HG02610 (cell line): ENCODE data around the gene PDLIM4.

Experiments
- ATAC-seq: cut with Tn5 transposase; IDR thresholded peaks from one replicate; pipeline ENCODE4 v1.9.1; 2021; ENCODE audit warnings: mild to moderate bottlenecking, moderate library complexity; ENCODE audit not compliant: unreplicated experiment

Gene PDLIM4

GRCh38 chr5:132266031-132266835 is 8.7 kb downstream of the PDLIM4 start:
- no peak for ATAC-seq

- no peak for ATAC-seq
Measured at GRCh38 chr5:132266836-132267160, 9.3 kb downstream of the PDLIM4 start.

- no peak for ATAC-seq
Measured at GRCh38 chr5:132267166-132267739, 9.8 kb downstream of the PDLIM4 start.

- peak; percentile 23 for ATAC-seq
Measured at GRCh38 chr5:132267931-132268768, 10.7 kb downstream of the PDLIM4 start.

- ATAC-seq = peak; percentile 87
Measured at GRCh38 chr5:132268769-132269551, 11.5 kb downstream of the PDLIM4 start.

- no peak for ATAC-seq
Measured at GRCh38 chr5:132269635-132270334, 12.3 kb downstream of the PDLIM4 start.

GRCh38 chr5:132270335-132270665 is 12.8 kb downstream of the PDLIM4 start:
- no peak for ATAC-seq

- ATAC-seq = no peak
Measured at GRCh38 chr5:132270706-132271105, 13.2 kb downstream of the PDLIM4 start.

GRCh38 chr5:132271251-132272246 is 14.1 kb downstream of the PDLIM4 start:
- no peak for ATAC-seq

- ATAC-seq = no peak
Measured at GRCh38 chr5:132272311-132273210, 15.1 kb downstream of the PDLIM4 start.

GRCh38 chr5:132273631-132274030 is 16.1 kb downstream of the PDLIM4 start:
- no peak for ATAC-seq

GRCh38 chr5:132274050-132274792 is 16.7 kb downstream of the PDLIM4 start:
- no peak for ATAC-seq

GRCh38 chr5:132275367-132276220 is 18.1 kb downstream of the PDLIM4 start:
- ATAC-seq = no peak

- no peak for ATAC-seq
Measured at GRCh38 chr5:132277256-132277655, 19.8 kb downstream of the PDLIM4 start.

- ATAC-seq = no peak
Measured at GRCh38 chr5:132277971-132278853, 20.7 kb downstream of the PDLIM4 start.

GRCh38 chr5:132279801-132280200 is 22.3 kb downstream of the PDLIM4 start:
- no peak for ATAC-seq
